NCI-H1105 (cell line): Measurements from ENCODE around the gene TM2D3.

Experiments
- DNase-seq: peaks from one replicate; lab custom pipeline; 2025; lab: John Stamatoyannopoulos, UW

TM2D3 gene

DNA sequence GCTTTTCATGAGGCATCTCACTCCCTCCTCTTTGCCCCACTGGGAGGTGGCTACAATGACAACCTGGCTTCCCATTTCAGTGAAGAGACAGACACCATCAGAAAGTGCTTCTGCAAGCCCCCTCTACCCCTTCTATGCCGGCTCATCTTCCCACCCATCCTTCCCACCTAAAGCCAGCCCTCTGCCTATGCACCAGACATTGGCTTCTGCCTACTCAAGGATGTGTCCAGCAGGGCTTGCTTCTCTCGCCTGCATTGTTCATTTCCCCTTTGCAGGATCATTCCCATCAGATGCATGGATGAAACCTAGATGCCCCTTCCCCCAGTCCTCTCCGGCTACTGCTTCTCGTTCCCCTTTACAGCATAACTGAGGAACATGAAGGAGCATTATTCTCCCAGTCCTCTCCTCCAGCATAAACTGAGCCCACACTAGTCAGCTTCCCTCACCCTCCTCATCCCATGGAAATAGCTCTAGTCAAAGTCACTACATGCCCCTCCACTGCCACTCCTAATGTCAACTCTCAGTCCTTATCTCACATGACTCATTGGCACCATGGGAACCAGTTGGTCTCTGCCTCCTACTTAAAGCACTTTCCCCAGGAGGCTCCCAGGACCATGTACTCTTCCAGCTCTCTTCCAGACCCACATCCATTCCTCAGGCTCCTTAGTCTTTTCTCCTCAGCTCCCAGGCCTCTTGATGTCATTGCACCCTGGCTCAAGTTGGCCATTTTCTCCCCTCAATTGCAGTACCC, 47.9 kb downstream of the TM2D3 start:
- no peak for DNase-seq

DNA sequence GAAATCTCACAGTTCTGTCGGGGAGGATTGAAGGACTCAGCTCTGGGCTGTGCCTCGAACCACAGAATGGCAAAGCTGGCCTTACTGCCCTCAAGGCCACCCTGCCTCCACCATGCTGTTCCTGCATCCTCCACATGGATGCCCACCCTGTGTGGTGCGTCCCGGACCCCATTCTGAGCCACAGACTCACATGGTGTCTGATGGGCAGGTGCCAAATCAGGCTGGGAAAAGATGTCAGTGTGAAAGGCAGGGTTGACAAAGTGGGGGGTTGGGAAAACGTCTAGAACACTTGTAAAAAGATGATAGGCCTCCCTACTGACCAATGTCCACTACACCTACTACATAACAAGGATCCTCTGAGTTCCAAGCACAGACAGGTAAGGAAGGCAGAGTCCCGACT, 49.4 kb downstream of the TM2D3 start:
- DNase-seq: no peak

DNA sequence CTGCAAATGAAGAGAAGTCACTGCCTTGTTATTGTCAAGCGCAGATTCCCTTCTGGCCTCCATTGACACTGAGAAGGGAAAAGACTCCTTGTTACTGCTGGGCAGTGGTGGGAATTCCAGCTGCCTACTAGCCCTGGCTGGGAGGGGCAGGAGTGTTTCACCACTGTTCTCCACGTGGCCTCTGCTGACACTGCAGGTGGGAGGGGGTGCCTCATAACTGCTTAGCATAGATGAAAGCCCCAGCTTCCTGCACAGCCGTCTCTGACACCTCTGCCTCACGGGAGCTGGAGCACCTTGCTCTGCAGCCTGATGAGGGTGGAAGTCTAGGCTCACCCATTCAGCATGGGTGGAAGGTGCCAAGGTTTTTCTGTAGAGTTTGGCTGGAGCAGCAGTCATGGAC, 52.1 kb downstream of the TM2D3 start:
- no peak for DNase-seq

DNA sequence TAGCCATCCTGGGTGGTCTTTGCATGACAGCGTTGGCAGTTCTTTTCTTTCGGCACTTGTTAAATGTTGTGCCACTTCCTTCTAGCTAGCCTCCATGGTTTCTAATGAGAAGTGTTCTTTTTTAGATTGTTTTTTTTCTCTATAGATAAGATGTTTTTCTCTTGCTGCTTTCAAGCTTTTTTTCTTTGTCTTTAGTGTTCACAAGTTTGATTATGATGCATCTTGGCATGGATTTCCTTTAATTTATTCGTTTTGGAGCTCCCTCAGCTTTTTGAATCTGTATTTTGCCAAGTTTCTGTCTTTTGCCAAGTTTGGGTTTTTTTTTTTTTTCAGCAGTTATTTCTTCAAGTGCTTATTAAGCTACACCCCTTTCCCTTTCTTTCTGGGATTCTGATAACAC, 53.1 kb downstream of the TM2D3 start:
- DNase-seq: no peak

DNA sequence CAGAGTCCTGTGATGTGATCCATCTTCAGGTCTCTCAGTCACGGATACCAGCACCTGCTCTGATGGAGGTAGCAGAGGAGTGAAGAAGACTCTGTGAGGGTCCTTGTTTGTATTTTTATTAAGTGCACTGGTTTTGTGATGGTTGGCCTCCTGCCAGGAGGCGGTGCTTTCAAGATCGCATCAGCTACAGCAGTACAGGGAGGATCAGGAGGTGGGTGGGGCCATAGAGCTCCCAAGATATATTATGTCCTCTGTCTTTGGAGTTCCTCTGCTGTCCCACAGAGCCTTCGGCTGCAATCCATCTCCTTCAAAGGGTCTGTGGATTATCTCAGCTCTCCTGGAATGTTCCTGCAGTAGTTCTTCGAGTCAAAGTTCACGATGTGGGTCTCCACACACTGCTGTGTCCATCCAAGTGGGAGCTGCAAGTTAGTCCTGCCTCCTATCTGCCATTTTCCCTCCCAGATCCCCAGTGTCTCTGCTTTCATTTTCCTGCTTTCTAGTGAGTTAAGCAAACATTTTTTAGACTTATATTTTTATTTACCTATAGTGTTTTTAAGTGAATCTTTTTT, 54.7 kb downstream of the TM2D3 start:
- DNase-seq: no peak

DNA sequence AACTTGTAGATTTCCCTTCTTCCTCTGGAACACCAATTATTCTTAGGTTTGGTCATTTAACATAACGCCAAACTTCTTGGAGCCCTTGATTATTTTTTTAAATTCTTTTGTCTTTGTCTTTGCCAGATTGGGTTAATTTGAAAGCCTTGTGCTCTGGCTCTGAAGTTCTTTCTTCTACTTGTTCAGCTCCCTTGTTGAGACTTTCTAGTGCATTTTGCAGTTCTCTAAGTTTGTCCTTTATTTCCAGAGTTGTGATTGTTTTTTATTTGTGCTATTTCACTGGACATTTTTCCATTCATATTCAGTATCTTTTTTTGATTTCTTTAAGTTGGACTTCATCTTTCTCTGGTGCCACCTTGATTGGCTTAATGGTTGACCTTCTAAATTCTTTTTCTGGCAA, 55.5 kb downstream of the TM2D3 start:
- no peak for DNase-seq
